ENCODE data around the gene FBXL16.

The FBXL16 gene

GRCh38 chr16:734981-735881, 29.6 kb upstream of the FBXL16 start:
- DNase-seq = no peak

DNA sequence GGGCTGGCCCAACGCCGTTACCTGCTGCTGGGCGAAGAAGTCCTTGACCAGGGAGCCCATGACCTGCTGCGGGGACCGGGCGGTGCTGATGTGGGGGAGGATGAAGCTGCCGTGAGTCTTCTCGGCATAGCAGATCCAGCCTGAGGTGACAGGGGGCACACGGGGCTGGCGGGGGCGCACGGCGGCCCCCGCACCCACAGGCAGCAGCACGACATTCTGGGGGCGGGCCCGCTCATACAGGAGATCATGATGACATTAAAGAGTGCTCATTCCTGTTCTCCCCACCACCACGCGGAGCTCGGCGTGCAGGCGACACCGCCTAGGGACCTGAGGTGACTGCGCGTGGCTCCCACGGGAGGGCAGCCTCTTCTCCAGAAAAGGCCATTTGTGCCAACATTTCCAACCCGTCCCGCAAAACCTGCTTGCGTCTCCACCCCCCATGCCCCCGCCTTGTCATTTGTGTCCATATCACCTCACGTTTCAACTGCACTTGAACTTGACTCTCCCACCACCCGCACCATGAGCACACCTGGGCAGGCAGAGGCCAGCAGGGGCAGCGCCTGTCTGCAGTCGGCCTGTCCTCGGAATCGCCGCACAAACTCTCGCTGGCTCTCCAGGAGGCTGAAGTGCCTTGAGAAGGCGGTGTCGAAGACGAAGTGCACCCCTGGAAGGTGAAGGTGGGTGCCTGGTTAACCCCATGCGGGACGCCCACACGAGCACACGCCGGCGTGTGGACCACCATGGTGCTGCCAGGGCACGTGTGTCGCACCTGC, 28.8 kb upstream of the FBXL16 start:
- no peak for DNase-seq

GRCh38 chr16:733382-734207, 28.0 kb upstream of the FBXL16 start:
- peak in 1 of 5 donors; percentile 25 for DNase-seq

- DNase-seq = no peak
Measured at GRCh38 chr16:732936-733335, 27.3 kb upstream of the FBXL16 start.

- no peak for DNase-seq
Measured at GRCh38 chr16:732332-732731, 26.7 kb upstream of the FBXL16 start.

GRCh38 chr16:730666-731509, 25.3 kb upstream of the FBXL16 start:
- DNase-seq = no peak

- DNase-seq = peak in 1 of 5 donors; percentile 12
Measured at GRCh38 chr16:729768-730665, 24.4 kb upstream of the FBXL16 start.

GRCh38 chr16:728890-729744, 23.5 kb upstream of the FBXL16 start:
- no peak for DNase-seq

GRCh38 chr16:728131-728889, 22.7 kb upstream of the FBXL16 start:
- peak; percentile 45 to 66 (median 59) for DNase-seq

- no peak for DNase-seq
Measured at GRCh38 chr16:727291-727977, 21.8 kb upstream of the FBXL16 start.

DNA sequence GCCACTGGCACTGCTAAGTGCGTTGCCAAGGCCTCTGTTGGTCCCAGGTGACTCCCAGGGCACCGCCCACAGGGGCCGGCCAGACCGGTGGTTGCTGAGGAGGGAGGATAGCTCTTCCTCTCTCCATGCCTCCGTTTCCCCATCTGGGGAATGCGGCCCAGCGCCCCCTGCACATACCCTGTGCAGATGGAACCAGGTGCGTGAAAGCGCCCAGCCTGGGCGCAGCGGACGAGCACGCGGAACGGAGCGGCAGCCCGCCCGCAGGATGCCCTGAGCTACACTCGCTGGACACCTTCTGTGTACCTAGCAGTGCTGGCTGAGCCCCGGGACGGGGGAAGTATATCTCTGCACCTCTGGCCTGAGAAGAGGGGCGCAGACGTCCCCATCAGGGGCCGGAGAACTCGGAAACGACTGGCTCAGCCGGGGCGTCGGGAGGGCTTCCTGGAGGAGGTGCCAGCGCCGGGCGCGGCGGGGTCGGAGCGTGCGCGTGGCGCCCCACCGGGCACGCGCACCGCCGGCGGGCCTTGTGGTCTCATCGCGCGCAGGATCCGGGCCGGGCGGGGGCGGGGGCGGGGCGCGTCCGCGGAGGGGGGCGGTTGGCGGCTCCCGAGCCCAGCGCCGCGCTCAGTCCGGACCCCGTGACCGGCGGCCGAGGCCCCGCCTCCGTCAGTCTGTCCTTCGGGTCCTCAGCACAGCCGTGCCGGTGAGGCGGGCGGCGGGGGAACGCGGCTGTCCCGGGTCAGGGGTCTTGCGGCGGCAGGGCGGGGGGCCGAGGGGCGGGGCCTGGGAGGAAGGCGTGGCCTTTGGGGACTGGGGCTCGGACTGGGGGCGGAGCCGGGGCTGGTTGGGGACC, 21.1 kb upstream of the FBXL16 start, which contains the start of the genes CCDC78 and HAGHL:
Gene CCDC78 (minus strand): TSS at position 6 of the 853 bp plus-strand sequence. CDS start 76 bp downstream, outside the sequence.
Gene HAGHL (plus strand): TSS at position 669 of the 853 bp plus-strand sequence. CDS start 404 bp downstream, outside the sequence.
- peak; percentile 35 to 60 (median 48) for DNase-seq

GRCh38 chr16:726188-726437, 20.5 kb upstream of the FBXL16 start:
- no peak for DNase-seq

GRCh38 chr16:725463-726187, 20.0 kb upstream of the FBXL16 start:
- no peak for DNase-seq

- no peak for DNase-seq
Measured at GRCh38 chr16:725041-725376, 19.4 kb upstream of the FBXL16 start.

DNA sequence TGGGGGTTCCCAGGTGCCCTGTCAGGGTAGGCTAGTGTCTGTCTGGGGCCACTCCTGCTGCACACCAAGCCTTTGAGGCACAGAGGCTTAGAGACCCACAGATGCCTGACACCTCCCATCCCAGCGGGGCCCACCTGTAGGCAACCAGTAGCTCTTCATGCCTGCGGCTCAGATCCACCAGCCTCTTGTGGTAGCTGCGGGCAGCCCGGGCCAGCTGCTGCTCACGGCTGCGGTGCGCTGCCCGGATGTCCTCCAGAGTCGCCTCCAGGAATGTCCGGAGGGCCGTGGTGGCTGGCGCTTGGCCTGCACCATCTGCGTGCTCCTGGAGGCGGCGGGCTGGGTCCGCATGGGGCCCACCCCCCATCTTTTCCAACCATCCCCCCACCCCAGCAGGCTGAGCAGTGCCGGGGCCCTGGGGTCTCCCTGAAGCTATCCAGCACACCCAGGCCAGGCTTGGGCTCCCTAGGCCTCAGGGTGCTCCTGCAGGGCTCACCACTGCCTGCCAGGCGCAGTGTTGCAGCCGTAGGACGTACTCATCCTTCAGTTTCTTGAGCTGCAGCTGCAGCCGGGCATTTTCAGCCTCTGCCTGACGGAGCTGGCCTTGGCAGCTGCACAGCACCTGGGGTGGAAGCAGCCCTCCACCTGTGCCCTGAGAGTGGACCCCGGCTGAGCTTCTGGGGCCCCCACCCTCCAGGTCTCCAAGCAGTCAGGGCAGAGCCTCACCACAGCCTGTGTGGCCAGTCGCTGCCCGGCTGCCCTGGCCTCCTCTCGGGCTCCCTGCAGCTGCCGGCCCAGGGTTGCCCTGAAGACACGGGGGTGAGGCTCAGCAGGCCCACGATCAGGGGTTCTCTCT, 18.8 kb upstream of the FBXL16 start:
- no peak for DNase-seq

- DNase-seq = no peak
Measured at GRCh38 chr16:723695-724094, 18.1 kb upstream of the FBXL16 start.

All from T-helper 1 cell (primary cell).